Thymus (tissue), 11 donors: ENCODE measurements around the gene CBR1. TPM values are rescaled to one million over a fixed set of nuclear protein-coding genes. Genes with fewer than 3 reads are reported as not detected.
A peak's percentile ranks its signal among the peaks of the same experiment; 100 is the strongest.
"Not testable (repeated sequence)": the region's sequence is repeated elsewhere in the genome, so short reads cannot be mapped to it uniquely, and the experiment has no call there.

Experiments used
- DNase-seq, 9 donors: peaks; one replicate each; pipeline ENCODE4 v3.0.0-alpha.2; 2013; ENCODE audit warnings: low spot score in 9 of 9, low read depth in 6 of 9, missing footprints in 1 of 9
- H3K27ac ChIP-seq, 2 donors: one replicate each; pipeline ENCODE4 v1.5.1; 2013; ENCODE audit warnings: control low read depth in 1 of 2, low read depth in 1 of 2, low read length in 1 of 2, mild to moderate bottlenecking in 1 of 2, moderate library complexity in 1 of 2
- H3K27me3 ChIP-seq, 2 donors: one replicate each; pipeline ENCODE4 v1.5.1; 2013; ENCODE audit warnings: low read length in 1 of 2; ENCODE audit not compliant: control insufficient read depth in 2 of 2, insufficient read depth in 1 of 2
- H3K36me3 ChIP-seq, 2 donors: one replicate each; pipeline ENCODE4 v1.5.1; 2013; ENCODE audit warnings: low read length in 1 of 2, mild to moderate bottlenecking in 1 of 2, moderate library complexity in 1 of 2; ENCODE audit not compliant: control insufficient read depth in 2 of 2, insufficient read depth in 2 of 2
- H3K4me1 ChIP-seq, 2 donors: one replicate each; pipeline ENCODE4 v1.5.1; 2013; ENCODE audit warnings: low read length in 2 of 2; ENCODE audit not compliant: control insufficient read depth in 2 of 2, insufficient read depth in 2 of 2
- H3K4me3 ChIP-seq, 2 donors: one replicate each; pipeline ENCODE4 v1.5.1; 2013; ENCODE audit warnings: low read length in 2 of 2, control low read depth in 1 of 2, mild to moderate bottlenecking in 1 of 2
- H3K9me3 ChIP-seq, 2 donors: one replicate each; pipeline ENCODE4 v1.5.1; 2013; ENCODE audit warnings: low read length in 1 of 2, mild to moderate bottlenecking in 1 of 2; ENCODE audit not compliant: control insufficient read depth in 2 of 2, insufficient read depth in 1 of 2
- WGBS: extraction: QIAGEN DNeasy Blood & Tissue Kit; methylation state at CpG from one replicate; pipeline ENCODE4 v1.1.7; 2013; 5-methylcytosine and 5-hydroxymethylcytosine counted together
- polyA plus RNA-seq: library from polyadenylated mRNA; stranded (reverse); fragments of 200-250 nt; gene quantifications from one replicate; pipeline ENCODE4 v1.2.3, GENCODE V29; 2013
- total RNA-seq: library from RNA; stranded (reverse); fragments of 120-200 nt; gene quantifications from one replicate; pipeline ENCODE4 v1.2.4, GENCODE V29; 2013
- donor health status: healthy.

The CBR1 gene
- total and polyA plus RNA-seq, 2 donors: 26.2 to 57.7 TPM

GRCh38 chr21:36073181-36073580, 3.4 kb downstream of the CBR1 start:
- no peak overlapping the region for H3K27ac ChIP-seq
- 85% methylated on average over 3 of the region's 3 CpGs for WGBS
- H3K4me3 ChIP-seq: no peak overlapping the region
- H3K36me3 ChIP-seq: peaks cover 0 to 4% of the 10 kb centered on the region in 2 donors
- peaks cover 0 to 6% of the 10 kb centered on the region in 2 donors for H3K27me3 ChIP-seq
- H3K4me1 ChIP-seq: peaks cover 4 to 8% of the 10 kb centered on the region in 2 donors
- no peak for DNase-seq
- peaks cover 3 to 12% of the 10 kb centered on the region in 2 donors for H3K9me3 ChIP-seq

- not testable (repeated sequence) for H3K4me1 ChIP-seq, H3K27ac ChIP-seq
- WGBS: 97% methylated on average over 5 of the region's 5 CpGs
Measured at GRCh38 chr21:36073911-36074310, 4.1 kb downstream of the CBR1 start.

GRCh38 chr21:36075171-36075570, 5.3 kb downstream of the CBR1 start:
- Histone ChIP-seq H3K36me3 (peaks cover 0 to 4% of the 10 kb centered on the region in 2 donors), H3K9me3 (peaks cover 0 to 3% of the 10 kb centered on the region in 2 donors), H3K27ac (no peak overlapping the region), H3K27me3 (peaks cover 0 to 2% of the 10 kb centered on the region in 2 donors), H3K4me1 (peaks cover 0 to 4% of the 10 kb centered on the region in 2 donors), H3K4me3 (no peak overlapping the region)
- no peak for DNase-seq
- WGBS: 95% methylated on average over 3 of the region's 3 CpGs

More at GRCh38 chr21:36073911-36074310, 4.1 kb downstream of the CBR1 start:
- H3K36me3 ChIP-seq, H3K4me3 ChIP-seq, H3K9me3 ChIP-seq, DNase-seq, H3K27me3 ChIP-seq: not testable (repeated sequence)

GRCh38 chr21:36075953-36076352, 6.1 kb downstream of the CBR1 start:
- no peak overlapping the region for H3K4me3 ChIP-seq
- H3K27ac ChIP-seq: no peak overlapping the region
- H3K4me1 ChIP-seq: no peaks in the 10 kb centered on the region
- H3K27me3 ChIP-seq: no peaks in the 10 kb centered on the region
- peaks cover 0 to 3% of the 10 kb centered on the region in 2 donors for H3K9me3 ChIP-seq
- peaks cover 0 to 4% of the 10 kb centered on the region in 2 donors for H3K36me3 ChIP-seq
- DNase-seq: no peak
- 96% methylated on average over 5 of the region's 5 CpGs for WGBS

GRCh38 chr21:36076878-36077655, 7.2 kb downstream of the CBR1 start:
- peaks cover 0 to 4% of the 10 kb centered on the region in 2 donors for H3K36me3 ChIP-seq
- H3K4me1 ChIP-seq: no peaks in the 10 kb centered on the region
- DNase-seq: no peak
- 93% methylated on average over 7 of the region's 7 CpGs for WGBS
- H3K9me3 ChIP-seq: peaks cover 0 to 3% of the 10 kb centered on the region in 2 donors
- H3K27me3 ChIP-seq: no peaks in the 10 kb centered on the region
- H3K27ac ChIP-seq: no peak overlapping the region
- no peak overlapping the region for H3K4me3 ChIP-seq

- Histone ChIP-seq H3K9me3 (peaks cover 0 to 3% of the 10 kb centered on the region in 2 donors), H3K36me3 (peaks cover 0 to 2% of the 10 kb centered on the region in 2 donors), H3K27me3 (no peaks in the 10 kb centered on the region), H3K27ac (no peak overlapping the region), H3K4me3 (no peak overlapping the region), H3K4me1 (no peaks in the 10 kb centered on the region)
- no peak for DNase-seq
- WGBS: 86% methylated on average over 9 of the region's 9 CpGs
Measured at GRCh38 chr21:36077758-36078157, 7.9 kb downstream of the CBR1 start.

- 67% methylated on average over 14 of the region's 14 CpGs for WGBS
- H3K27ac ChIP-seq: peak overlapping the region; percentile 39 to 42
- no peaks in the 10 kb centered on the region for H3K27me3 ChIP-seq
- no peaks in the 10 kb centered on the region for H3K36me3 ChIP-seq
- no peaks in the 10 kb centered on the region for H3K4me1 ChIP-seq
- peak in 2 of 9 donors; percentile 20 to 32 for DNase-seq
- H3K4me3 ChIP-seq: no peak overlapping the region
- peaks cover 0 to 3% of the 10 kb centered on the region in 2 donors for H3K9me3 ChIP-seq
Measured at GRCh38 chr21:36079010-36079649, 9.3 kb downstream of the CBR1 start.

GRCh38 chr21:36079671-36080070, 9.8 kb downstream of the CBR1 start:
- no peaks in the 10 kb centered on the region for H3K36me3 ChIP-seq
- no peak overlapping the region for H3K4me3 ChIP-seq
- WGBS: 80% methylated on average over 8 of the region's 8 CpGs
- DNase-seq: no peak
- no peaks in the 10 kb centered on the region for H3K4me1 ChIP-seq
- peak overlapping the region in 1 of 2 donors; percentile 42 for H3K27ac ChIP-seq
- no peaks in the 10 kb centered on the region for H3K27me3 ChIP-seq
- peaks cover 0 to 3% of the 10 kb centered on the region in 2 donors for H3K9me3 ChIP-seq

GRCh38 chr21:36080386-36080785, 10.6 kb downstream of the CBR1 start:
- H3K27ac ChIP-seq: no peak overlapping the region
- H3K27me3 ChIP-seq: no peaks in the 10 kb centered on the region
- no peaks in the 10 kb centered on the region for H3K4me1 ChIP-seq
- H3K36me3 ChIP-seq: no peaks in the 10 kb centered on the region
- no peak overlapping the region for H3K4me3 ChIP-seq
- 95% methylated on average over 1 of the region's 1 CpG for WGBS
- no peak for DNase-seq
- peaks cover 0 to 3% of the 10 kb centered on the region in 2 donors for H3K9me3 ChIP-seq
